Stimulated activated CD8-positive, alpha-beta memory T cell treated with anti-CD3 and anti-CD28 coated beads, Interleukin-4, amount 100 ng/mL, for 24 hours (primary cell): Measurements from ENCODE around the gene PACS2.
A peak's percentile ranks its signal among the peaks of the same experiment; 100 is the strongest.
"Not testable (repeated sequence)": the region's sequence is repeated elsewhere in the genome, so short reads cannot be mapped to it uniquely, and the experiment has no call there.

Experiments used
- DNase-seq: peaks from one replicate; pipeline ENCODE4 v3.0.0-alpha.2; 2020; ENCODE audit warnings: low read depth

Gene PACS2

DNA sequence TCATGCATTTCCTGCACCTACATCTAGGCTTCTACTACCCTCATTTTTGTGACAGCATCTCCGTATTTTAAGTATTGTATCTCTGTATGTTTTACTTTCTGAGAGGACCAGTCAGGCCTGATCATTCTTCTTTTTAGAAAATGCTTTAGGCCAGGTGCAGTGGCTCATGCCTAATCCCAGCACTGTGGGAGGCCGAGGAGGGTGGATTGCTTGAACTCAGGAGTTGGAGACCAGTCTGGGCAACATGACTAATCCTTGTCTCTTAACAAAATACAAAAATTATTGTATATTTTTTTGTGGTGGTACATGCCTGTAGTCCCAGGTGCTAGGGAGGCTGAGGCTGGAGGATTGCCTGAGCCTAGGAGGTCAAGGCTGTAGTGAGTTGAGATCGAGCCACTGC is 36.9 kb downstream of the PACS2 start:
- no peak for DNase-seq

DNA sequence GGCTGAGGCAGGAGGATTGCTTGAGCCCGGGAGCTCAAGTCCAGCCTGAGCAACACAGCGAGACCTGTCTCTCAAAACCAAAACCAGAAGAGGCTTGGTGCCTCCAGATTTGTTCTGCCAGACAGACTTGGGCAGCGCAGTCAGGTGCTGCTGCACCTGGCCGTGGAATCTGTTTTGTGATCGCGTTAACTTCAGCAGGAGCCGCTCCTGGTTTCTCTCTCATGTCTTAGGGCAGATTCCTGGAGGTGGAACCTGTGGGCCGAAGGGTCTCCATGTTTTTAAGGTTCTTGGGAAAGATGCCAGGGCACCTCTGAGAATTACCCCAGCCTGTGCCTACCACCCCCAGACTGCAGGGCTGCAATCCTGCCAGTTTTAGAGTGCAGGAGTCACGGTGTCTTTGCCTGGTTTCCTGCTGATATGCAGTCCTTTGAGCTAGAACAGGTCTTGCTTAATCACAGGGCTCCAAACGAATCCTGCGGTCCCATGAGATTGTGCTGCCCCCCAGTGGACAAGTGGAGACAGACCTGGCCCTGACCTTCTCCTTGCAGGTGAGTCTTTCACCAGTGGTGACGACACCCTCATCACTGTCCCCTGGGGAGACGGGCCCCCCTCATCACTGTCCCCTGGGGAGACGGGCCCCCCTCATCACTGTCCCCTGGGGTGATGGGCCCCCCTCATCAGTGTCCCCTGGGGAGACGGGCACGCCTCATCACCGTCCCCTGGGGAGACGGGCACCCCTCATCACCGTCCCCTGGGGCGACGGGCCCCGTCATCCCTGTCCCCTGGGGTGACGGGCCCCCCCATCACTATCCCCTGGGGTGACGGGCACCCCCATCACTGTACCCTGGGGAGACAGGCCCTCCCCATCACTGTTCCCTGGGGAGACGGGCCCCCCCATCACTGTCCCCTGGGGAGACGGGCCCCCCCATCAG is 37.6 kb downstream of the PACS2 start:
- peak; percentile 75 for DNase-seq

DNA sequence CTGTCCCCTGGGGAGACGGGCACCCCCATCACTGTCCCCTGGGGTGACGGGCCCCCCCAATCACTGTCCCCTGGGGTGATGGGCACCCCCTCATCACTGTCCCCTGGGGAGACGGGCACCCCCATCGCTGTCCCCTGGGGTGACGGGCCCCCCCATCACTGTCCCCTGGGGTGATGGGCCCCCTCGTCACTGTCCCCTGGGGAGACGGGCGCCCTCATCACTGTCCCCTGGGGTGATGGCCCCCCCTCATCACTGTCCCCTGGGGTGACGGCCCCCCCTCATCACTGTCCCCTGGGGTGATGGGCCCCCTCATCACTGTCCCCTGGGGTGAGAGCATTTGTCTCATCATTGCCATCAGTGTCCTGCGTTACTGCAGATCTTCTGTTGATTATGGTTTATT is 38.6 kb downstream of the PACS2 start:
- no peak for DNase-seq

DNA sequence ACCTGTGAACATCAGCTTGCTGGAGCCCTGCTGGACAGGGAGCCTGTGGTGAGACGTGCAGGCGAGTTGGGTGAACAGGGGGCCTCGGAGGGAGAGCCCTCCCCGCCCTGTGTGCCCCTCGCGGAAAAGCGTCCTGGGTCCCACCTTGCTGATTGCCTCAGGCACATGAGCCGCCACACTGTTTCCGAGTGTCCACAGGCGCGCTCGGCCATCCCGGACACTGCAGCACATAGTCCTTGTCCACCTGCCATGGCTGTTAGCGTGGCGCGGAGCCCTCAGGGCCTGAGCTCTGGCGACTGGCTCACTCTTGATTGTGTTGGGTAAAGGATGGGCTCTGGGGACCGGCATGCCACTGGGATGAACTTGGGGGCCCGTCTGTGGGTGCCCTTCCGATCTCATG is 40.0 kb downstream of the PACS2 start:
- no peak for DNase-seq

DNA sequence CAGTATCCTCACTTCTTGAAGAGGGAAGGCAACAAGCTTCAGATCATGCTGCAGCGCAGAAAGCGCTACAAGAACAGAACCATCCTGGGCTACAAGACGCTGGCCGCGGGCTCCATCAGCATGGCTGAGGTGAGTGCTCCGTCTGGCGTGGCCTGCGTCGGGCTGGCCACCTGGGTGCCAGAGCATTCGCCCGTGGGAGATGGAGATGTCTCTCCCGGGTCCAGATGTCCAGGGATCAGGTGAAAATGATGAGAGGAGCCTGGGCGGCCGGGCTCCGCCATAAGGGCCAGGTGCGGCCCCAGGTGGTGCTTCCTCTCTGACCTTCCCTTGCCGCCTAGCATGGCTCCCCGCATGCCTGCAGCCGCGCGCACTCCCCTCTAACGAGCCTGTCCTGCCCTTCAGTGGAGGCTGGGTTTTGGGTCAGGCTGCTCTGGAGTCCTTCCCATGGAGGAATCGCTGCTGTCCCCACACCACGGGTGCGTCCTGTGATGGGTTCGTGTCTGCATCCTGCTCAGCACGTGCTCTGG is 40.6 kb downstream of the PACS2 start:
- DNase-seq, result no peak

DNA sequence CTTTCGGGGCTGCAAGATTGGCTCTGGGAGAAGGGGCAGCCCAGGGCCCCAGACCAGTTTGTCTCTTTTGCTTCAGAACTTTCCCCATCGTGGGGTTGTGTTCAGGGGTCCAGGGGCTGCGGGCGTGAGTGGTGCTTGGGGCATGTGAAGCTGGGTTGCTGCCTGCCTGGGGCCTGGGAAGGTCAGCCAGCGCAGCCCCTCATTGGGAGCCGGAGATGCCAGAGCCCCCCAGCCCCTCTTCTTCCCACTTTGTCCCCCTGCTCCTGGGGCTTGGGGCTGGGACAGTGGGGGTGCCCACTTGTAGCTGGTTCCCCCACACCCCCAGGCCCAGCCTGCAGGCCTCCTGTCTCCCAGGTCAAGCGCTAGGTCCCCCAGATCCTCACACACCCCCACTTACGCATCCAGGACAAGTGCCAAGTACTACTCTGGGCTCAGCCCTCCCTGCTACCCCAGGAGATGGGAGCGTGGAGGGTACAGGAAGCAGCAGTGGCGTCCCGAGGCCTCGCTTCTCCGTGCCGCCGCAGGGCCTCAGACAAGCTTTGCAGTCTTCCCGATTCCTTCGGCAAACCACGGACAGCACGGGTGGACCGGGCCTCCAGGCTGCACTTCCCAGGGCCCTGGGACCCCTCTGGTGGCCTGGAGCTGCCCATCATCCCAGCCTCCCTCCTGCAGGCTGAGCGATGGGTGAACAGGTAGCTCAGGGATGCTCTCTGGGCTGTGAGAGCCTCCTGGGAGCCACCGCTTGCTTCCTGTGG is 41.5 kb downstream of the PACS2 start:
- DNase-seq, result no peak

DNA sequence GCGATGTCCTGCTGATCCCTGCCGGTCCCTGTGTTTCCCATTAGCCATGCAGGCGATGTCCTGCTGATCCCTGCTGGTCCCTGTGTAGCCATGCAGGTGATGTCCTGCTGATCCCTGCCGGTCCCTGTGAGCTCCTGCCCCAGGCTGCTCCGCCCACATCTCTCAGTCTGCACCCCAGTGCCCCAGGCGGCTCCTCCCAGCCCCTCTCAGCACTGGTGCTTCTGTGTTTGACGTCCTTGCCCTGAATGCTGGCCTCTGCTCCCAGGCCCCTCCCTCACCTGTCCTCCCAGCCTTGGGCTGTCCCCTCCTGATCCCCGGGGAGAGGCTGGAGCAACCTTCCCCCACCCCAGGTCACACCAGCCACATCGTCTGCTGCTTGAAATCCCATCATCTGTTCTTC is 42.4 kb downstream of the PACS2 start:
- no peak for DNase-seq

DNA sequence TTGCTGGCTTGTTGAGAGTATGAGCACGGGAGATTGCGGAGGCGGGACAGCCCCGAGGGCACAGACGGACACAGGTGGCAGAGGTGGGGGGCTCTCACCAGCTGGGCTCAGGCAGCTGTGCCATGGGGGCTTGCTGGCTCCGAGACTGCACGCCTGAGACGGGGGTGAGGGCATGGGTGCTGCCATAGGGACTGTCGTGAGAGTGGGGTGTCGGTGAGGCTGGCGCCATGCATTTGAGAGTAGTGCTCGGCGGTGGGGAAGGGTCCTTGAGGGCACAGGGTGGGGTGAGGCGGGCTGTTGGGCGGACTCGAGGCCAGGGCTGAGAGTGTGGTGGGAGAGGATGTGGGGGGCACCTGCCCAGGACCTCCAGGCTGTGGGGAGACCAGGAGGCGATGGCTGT is 43.1 kb downstream of the PACS2 start:
- DNase-seq, result no peak

DNA sequence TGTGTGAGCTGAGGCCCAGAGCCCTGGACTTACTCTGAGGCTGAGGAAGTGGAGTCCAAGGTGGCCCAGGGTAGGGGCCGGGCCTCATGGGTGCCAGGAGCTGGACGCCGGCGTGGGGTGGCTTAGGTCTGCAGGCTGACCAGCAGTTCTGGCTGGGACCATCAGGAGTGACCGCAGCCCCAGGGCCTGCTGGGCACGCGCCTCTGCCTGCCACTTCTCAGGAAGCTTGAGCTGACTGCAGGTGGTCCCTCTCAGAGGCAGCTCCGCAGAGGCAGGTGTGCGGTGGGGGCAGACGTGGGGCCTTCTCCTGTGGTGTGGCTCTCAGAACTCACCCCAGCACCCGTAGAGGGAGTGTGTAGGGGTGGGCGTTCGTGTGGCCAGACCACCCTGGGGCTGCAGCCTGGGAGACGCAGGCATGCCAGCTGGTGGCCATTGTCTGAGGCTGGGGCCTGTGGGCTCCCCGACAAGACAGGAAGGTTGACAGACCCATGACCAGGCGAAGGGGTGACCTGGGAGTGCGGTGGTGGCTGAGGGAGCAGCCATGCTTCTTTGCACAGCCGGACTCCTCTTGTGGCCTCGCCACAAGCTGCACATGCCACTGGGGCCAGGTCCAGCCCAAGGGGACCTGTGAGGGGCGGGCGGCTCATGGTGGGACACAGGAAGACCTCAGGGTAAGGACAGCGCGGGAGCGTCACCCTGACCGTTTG is 43.7 kb downstream of the PACS2 start:
- no peak for DNase-seq

DNA sequence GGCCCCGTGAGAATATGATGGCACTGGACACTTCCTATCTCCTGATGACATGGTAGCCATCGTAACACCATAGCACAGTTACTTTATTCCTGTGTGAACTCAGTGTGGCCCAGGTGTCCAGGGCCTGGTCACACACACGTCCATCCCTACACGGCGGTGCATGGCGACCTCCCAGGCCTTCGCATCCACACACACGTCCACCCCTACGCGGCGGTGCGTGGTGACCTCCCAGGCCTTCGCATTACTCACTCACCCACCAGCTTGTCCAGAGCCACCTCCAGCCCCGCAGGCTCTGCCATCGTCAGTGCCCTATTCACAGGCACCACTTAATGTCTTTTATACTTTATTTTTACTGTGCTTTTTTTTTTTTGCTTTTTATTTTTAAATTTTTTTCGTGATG is 44.4 kb downstream of the PACS2 start:
- no peak for DNase-seq

DNA sequence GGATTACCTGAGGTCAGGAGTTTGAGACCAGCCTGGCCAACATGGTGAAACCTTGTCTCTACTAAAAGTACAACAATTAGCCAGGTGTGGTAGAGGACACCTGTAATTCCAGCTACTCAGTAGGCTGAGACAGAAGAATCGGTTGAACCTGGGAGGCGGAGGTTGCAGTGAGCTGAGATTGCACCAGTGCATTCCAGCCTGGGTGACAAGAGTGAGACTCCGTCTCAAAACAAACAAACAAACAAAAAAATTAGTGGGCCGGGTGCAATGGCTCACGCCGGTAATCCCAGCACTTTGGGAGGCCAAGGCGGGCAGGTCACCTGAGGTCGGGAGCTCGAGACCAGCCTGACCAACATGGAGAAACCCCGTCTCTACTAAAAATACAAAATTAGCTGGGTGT is 46.9 kb downstream of the PACS2 start:
- not testable (repeated sequence) for DNase-seq

DNA sequence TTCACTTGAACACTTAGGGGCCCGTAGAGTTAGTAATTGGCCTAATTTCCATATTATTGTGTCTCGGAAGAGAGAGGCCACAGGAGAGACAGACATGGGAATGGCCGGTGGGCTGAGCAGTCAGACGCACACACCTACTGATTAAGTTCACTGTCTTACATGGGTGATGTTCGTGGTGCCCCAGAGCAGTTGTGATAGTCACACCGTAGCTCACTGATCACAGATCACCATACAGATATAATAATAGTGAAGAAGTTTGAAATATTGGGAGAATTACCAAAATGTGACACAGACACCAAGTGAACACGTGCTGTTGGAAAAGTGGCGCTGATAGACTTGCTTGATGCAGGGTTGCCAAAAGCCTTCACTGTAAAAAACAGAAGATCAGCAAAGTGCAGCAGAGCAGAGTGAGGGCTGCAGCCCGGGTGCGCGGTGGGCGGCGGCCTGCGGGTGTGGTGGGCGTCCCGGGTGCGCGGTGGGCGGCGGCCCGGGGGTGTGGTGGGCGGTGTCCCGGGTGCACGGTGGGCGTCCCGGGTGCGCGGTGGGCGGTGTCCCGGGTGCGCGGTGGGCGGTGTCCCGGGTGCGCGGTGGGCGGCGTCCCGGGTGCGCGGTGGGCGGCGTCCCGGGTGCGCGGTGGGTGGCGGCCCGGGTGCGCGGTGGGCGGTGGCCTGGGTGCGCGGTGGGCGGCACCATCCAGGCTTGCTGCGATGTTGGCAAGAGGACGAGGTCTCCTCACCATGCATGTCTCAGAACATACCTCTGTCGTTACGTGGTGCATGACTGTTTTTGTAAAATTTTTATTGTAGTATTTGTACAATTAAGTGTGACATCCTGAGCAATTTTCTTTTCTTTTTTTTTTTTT is 49.5 kb downstream of the PACS2 start:
- DNase-seq, result peak; percentile 15

DNA sequence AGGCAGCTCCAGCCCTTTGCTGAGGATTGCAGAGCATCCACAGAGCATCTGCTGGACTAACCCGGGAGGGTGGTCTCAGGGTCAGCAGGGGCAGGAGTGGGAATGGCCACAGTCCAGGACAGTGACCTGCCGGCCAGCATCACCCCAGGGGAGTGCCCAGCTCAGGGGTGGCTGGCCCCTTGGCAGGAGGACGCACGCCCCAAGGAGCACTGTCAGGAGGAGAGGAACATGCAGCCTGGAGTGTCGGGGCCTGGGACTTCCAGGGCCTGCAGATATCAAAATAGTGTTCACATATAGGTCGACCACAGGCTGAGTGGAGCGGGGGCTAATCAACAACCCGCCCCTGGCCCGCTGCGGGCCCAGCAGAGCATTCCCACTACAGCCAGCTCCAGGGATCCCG is 50.6 kb downstream of the PACS2 start:
- no peak for DNase-seq

DNA sequence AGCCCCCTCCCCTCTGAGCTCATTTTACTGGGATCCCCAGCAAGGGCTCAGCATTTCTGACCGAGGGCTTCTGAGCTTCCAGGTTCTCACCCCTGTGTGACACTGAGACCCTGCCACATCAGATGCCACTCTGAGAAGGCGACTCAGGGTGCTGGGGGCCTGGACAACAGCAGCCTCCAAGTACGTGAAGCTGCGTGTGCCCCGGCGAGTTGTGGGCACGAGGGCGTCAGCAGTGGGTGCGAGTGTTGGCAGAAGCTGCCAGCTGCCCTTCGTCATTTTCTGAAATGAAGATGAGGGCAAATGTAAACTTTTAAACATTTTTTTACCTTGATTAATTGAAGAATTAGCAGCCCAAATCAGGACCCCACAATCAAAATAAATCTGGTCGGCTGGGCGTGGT is 51.1 kb downstream of the PACS2 start:
- DNase-seq, result no peak

DNA sequence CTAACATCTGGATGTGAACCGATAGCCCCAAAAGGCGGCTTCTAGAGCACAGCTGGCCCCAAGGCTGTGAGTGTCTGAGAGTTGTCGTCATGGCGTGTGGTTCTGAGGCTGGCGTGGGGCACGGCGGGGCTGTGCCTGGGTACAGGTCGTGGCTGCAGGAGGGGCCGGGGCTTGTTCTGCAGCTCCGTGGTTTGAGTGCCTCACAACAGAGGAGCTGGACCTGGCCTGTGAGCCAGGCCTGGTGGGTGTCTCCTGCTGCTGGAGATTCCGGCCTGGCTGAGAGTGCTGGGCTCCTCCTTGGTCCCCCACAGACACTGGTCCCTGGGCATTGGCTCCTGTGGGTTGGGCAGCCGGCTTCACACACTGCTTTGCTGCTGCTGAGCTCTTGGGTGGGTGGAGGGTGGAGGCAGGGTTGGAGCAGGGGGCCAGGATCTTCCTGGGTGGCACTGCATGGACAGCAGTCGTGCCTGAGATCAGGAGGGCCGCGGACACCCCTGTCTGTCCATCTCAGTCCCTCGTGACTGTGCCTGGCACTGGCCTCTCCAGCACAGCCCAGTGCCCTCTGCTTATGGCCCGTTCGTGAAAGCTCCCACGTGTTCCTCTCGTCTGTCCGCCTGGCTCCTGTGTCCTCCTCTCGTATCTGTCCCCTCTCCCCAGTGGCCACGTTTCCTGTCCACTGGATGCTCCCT is 52.0 kb downstream of the PACS2 start:
- no peak for DNase-seq

DNA sequence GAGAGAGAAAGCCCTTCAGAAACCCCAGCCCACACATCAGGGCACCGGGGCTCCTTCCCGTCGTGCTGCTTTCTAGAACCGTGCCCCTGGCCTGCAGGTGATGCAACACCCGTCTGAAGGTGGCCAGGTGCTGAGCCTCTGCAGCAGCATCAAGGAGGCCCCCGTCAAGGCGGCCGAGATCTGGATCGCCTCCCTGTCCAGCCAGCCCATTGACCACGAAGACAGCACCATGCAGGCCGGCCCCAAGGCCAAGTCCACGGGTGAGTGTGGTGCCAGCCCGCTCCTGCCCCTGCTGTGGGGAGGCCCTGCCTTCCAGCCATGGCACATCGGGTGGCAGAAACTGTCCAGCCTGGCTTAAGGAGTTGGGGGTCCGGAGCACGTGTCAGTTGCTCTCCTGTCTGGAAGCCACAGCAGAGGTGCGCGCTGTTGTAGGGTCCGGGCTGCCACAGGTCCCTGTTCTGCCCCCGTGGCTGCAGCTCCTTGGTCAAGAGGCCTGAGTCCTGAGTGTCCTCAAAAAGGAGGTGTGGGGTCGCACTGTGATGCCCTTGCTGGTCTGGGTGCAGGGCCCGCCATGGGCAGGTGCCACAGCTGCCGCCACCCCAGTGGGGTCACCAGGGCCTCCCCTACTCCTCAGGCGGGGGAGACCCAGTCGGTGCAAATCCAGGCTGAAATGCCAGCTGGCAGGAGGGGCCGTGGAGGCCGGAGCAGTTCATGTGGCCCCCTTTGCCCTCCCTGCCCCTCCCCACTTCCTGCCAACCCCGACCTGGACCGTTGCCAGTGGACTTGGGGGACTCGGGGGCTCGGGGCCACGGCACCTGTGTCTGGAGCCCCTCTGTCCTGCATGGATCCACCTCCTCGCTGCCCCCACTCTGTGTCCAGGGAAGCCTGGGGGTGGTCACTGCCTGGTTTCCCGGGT is 52.8 kb downstream of the PACS2 start:
- no peak for DNase-seq

DNA sequence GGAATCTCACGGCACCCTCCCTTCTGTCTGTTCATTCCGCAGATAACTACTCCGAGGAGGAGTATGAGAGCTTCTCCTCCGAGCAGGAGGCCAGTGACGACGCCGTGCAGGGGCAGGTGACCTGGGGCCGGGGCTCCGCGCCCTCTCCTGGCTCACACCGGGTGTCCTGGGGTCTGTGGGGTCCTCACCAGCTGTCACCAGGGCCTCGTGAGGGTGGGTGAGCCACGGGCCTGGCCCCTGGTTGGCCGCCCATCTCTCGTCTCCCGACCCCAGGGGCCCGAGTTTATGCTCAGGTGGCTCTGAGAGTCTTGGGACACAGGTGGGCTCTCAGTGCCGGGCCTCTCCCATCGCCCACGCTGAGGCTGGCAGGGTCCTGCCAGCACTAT is 53.5 kb downstream of the PACS2 start:
- no peak for DNase-seq

DNA sequence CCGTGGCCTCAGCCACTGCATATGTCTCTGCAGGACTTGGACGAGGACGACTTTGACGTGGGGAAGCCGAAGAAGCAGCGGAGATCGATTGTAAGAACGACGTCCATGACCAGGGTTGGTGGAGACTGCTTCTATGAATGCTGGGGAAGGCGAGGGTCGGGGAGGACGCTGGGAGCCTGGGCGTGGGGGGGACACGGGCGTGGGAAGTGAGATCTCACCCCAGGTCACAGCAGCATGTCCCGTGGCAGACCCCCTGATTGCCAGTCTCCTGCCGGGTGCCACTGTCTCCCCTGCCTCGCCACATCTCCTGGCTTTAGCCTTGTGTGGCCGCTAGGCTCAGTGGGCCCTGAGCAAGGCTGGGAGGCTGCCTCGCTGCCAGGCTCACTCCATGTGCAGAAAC is 53.9 kb downstream of the PACS2 start:
- DNase-seq, result no peak

DNA sequence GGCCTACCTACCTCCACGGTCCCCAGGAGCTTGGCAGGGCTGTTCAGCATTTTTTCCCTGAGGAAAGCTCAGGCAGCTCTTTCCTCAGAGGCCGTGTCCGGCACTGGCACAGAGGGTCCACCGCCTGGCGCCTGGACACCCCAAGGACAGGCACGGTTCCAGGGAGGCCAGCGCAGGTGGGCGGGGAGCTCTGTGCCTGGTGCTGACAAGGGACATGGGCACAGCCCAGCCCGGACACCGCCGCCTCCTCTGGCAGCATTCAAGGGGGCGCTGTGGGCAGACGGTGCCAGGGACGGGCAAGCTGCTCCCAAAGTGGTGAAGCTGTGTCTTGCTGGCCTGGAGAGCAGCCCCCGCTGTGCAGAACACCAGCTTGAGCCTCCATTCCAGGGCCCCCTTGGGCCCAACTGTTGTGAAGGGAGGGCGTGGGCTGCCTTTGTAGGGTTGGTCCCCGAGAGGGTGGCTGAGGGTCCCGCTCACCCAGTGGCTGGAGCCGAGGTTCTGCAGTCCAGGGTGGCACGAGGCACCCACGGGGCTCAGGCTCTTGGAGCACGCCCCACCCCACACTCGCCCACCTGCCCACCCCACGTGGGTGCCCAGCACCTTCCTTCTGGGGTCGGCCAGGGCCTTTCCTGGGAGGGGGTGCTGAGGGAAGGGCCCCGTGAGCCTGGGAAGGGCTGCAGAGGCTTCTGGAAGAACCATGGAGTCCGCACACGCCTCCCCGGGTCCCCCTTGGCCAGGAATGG is 54.5 kb downstream of the PACS2 start:
- DNase-seq, result no peak
